Measurements from ENCODE around the gene DLG2. TPM values are rescaled to one million over a fixed set of nuclear protein-coding genes. Genes with fewer than 3 reads are reported as not detected.

The DLG2 gene
- total and polyA plus RNA-seq, 11 donors: 2.4 to 13.9 (median 7.1) TPM

DNA sequence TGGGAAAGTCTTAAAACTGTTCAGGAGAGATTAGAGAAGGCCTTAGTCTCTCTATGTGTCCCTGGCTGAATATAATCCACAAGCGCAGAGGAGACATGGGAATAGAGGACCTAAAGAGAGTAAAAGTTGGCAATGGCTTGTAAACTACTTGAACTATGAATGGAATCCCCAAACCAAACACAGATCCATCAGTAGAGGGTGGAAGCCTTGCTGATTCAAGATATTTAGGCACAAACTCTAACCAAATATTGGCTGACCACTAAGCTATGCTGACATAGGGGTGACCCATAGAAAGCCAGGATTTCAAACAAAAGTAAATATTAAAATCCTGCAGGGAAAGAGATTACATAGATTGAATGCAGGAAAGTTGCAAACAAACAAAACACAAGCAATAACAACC is 439.2 kb downstream of the DLG2 start:
- intact Hi-C loops (cut with DNase I): no loop called here
- Histone ChIP-seq H3K4me3 (no peak overlapping the region), H3K27ac (no peak overlapping the region), H3K9me3 (peaks cover 0 to 11% (median 0%) of the 10 kb centered on the region in 12 donors), H3K27me3 (no peaks in the 10 kb centered on the region), H3K4me1 (no peaks in the 10 kb centered on the region), H3K36me3 (no peaks in the 10 kb centered on the region)
- TF ChIP-seq POLR2A (IDR thresholded peaks at IDR 0.05): no peak
- TF ChIP-seq, protein P1, sequence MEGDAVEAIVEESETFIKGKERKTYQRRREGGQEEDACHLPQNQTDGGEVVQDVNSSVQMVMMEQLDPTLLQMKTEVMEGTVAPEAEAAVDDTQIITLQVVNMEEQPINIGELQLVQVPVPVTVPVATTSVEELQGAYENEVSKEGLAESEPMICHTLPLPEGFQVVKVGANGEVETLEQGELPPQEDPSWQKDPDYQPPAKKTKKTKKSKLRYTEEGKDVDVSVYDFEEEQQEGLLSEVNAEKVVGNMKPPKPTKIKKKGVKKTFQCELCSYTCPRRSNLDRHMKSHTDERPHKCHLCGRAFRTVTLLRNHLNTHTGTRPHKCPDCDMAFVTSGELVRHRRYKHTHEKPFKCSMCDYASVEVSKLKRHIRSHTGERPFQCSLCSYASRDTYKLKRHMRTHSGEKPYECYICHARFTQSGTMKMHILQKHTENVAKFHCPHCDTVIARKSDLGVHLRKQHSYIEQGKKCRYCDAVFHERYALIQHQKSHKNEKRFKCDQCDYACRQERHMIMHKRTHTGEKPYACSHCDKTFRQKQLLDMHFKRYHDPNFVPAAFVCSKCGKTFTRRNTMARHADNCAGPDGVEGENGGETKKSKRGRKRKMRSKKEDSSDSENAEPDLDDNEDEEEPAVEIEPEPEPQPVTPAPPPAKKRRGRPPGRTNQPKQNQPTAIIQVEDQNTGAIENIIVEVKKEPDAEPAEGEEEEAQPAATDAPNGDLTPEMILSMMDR (IDR thresholded peaks at IDR 0.05): no peak
- no peak for ATAC-seq
- DNase-seq: no peak
- 95 to 100% (median 97%) methylated on average over 1 of the region's 1 CpG for WGBS, 4 donors

DNA sequence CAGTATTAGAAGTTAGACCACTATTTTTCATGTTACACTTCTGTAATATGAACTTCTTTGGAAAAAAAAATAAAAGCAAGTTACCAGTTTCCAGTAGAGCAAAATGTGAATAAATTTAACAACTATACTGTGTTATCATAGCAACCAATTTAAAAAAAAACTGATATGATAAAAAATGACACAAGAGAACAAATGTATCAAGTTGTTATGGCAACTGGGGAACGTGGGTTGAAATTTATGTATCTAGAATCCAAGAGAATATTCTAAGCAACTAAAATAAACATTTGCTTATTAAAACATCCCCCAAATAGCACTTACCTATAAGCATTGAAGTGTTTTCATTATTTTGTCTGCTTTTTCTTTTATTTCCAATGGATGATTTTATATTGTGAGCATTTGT is 442.4 kb downstream of the DLG2 start:
- ATAC-seq (no peak), DNase-seq (no peak)
- Histone ChIP-seq H3K4me1 (peaks cover 0 to 2% (median 0%) of the 10 kb centered on the region in 12 donors), H3K9me3 (peaks cover 0 to 11% (median 0%) of the 10 kb centered on the region in 12 donors), H3K27ac (no peak overlapping the region), H3K4me3 (no peak overlapping the region), H3K27me3 (no peaks in the 10 kb centered on the region), H3K36me3 (no peaks in the 10 kb centered on the region)
- 49 to 65% (median 61%) methylated on average over 1 of the region's 1 CpG for whole genome bisulfite sequencing, 4 donors
- intact Hi-C loops (cut with DNase I): no loop called here
- TF ChIP-seq, protein P1 (IDR thresholded peaks at IDR 0.05): no peak
- no peak for TF ChIP-seq POLR2A (IDR thresholded peaks at IDR 0.05)

DNA sequence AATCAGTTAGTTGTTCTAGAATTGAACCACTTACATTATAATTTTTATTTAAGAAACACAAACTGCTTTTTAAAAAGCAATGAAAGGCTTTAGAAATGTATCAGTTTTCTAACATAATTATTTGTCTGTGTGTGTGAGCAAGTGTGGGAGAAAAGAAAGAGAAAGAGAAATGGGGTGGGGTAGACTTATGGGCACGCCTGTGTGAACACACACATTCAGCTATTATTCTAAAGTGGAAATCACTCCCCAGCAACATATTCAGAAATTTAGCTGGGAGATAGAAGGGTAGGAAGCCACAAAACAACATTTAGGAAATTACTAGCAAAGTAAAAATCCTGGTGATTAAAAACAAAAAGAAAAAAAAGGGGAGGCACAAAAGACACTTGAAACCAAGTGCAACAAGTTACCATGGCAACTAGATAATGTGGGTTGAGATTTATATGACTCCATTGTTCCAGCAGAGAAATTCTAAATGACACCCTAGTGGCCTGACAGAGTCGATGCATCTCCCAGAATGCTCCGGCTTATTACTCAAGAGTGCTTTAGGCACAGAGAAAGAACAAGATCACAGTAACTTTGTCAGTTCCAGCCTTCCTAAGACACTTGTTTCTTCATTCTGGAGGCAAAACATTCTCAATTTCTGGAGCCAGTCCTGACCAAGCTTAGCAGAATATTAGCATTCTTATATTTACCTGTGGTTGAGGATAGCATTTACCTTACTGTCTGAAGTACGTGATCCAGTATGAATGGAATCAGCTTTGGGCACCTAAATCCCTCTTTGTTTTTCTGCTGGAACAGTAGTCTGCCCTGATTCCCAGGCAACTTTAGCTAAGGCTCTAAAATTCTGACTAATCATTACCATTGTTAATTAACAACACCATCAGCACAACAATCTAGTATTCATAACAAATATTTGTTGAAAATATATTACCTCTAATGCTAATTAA is 444.4 kb downstream of the DLG2 start:
- TF ChIP-seq POLR2A (IDR thresholded peaks at IDR 0.05): no peak
- TF ChIP-seq, protein P1 (IDR thresholded peaks at IDR 0.05): peak in 7 of 12 donors; percentile 16 to 46 (median 31)
- Histone ChIP-seq H3K27me3 (no peaks in the 10 kb centered on the region), H3K4me3 (no peak overlapping the region), H3K27ac (no peak overlapping the region), H3K4me1 (peaks cover 0 to 2% (median 0%) of the 10 kb centered on the region in 12 donors), H3K9me3 (no peaks in the 10 kb centered on the region), H3K36me3 (no peaks in the 10 kb centered on the region)
- ATAC-seq (peak in 1 of 4 donors; percentile 36), DNase-seq (no peak)
- intact Hi-C loops (cut with DNase I): no loop called here
- 61 to 68% (median 65%) methylated on average over 4 of the region's 4 CpGs for WGBS, 4 donors

DNA sequence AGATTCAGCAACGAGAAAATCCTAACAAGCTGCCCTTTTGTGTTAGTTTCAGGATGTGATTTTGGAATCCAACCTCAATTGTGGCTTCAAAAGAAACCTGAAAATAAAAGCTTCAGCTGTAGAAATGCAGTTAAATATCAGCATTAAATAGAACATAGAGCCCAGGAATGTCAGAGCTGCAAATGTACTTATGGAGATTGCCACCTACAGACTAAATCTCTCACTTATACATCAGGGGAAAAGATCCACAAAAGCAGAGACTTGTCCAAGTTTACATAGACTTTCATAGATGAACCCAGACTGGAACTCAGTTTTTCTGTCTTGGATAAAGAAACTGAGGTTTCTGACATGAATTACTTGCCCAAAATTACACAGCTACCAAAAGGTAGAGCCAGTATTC is 446.6 kb downstream of the DLG2 start:
- no peaks in the 10 kb centered on the region for H3K36me3 ChIP-seq
- intact Hi-C loops (cut with DNase I): no loop called here
- H3K4me1 ChIP-seq: peaks cover 0 to 2% (median 0%) of the 10 kb centered on the region in 12 donors
- 69 to 78% (median 75%) methylated on average over 1 of the region's 1 CpG for WGBS, 4 donors
- ATAC-seq (no peak), DNase-seq (no peak)
- H3K27ac ChIP-seq: no peak overlapping the region
- no peak overlapping the region for H3K4me3 ChIP-seq
- no peak for TF ChIP-seq POLR2A (IDR thresholded peaks at IDR 0.05)
- TF ChIP-seq, protein P1 (IDR thresholded peaks at IDR 0.05): no peak
- no peaks in the 10 kb centered on the region for H3K27me3 ChIP-seq
- H3K9me3 ChIP-seq: peaks cover 0 to 12% (median 0%) of the 10 kb centered on the region in 12 donors
